ENCODE measurements around the gene MYH6.
"Not testable (repeated sequence)": the region's sequence is repeated elsewhere in the genome, so short reads cannot be mapped to it uniquely, and the experiment has no call there.

MYH6 gene

DNA sequence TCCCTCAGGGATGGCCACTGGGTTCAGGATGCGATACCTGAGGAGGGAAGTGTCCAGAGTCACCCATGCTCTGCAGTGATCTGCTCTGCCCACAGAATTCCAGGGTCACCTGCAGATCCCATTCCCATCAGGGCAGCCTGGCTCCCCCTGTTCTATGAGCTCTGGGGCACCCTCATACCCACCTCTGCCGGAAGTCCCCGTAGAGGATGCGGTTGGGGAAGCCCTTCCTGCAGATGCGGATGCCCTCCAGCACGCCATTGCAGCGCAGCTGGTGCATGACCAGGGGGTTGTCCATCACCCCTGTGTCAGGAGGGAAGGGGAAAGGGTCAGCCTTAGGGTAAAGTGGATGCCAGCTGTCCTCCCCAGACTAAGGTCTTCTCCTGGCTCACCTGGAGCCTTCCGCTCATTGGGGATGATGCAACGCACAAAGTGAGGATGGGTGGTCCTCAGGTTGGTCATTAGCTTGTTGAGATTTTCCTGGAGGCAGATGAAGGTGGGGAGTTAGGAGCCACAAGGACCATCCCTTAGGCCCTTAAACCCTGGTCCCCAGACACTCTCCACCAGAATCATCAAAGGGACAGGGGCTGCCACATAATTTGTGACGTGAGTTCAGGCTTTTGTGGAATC, 11.2 kb downstream of the MYH6 start:
- no peak overlapping the region for H3K14ac ChIP-seq (ENCODE audit: low read length)
- no peak overlapping the region for H2BK5ac ChIP-seq (ENCODE audit: low read depth, low read length, poor library complexity)
- no peak overlapping the region for H2AFZ ChIP-seq (ENCODE audit: insufficient read depth, low read length, poor library complexity)
- H2BK12ac ChIP-seq (ENCODE audit: low read length), result no peak overlapping the region
- no peak overlapping the region for H4K12ac ChIP-seq (ENCODE audit: low read depth, low read length)
- H3K4me2 ChIP-seq (ENCODE audit: low read length), result no peak overlapping the region
- no peaks in the 10 kb centered on the region for H3K27me3 ChIP-seq (ENCODE audit: insufficient read depth, low read length)
- H3K9me3 ChIP-seq (ENCODE audit: insufficient read depth, low read depth, low read length), result peaks cover 6% of the 10 kb centered on the region
- H3K23ac ChIP-seq (ENCODE audit: low read length), result no peak overlapping the region
- no peak overlapping the region for H2BK120ac ChIP-seq (ENCODE audit: insufficient read depth, low read length, poor library complexity)
- H3K4me1 ChIP-seq (ENCODE audit: control insufficient read depth in 1 of 2, insufficient read depth in 2 of 2, low read length in 2 of 2), result no peaks in the 10 kb centered on the region
- H3K18ac ChIP-seq (ENCODE audit: low read length), result no peak overlapping the region
- H3K9ac ChIP-seq (ENCODE audit: low read length), result no peak overlapping the region
- H4K91ac ChIP-seq (ENCODE audit: low read depth, low read length), result no peak overlapping the region
- DNase-seq, result no peak
- H4K8ac ChIP-seq (ENCODE audit: low read depth, low read length), result no peak overlapping the region
- no peak overlapping the region for H2AK5ac ChIP-seq (ENCODE audit: low read length)
- no peak overlapping the region for H3K27ac ChIP-seq (ENCODE audit: low read depth, low read length)
- H3K4ac ChIP-seq (ENCODE audit: low read depth, low read length), result no peak overlapping the region
- no peak overlapping the region for H3K4me3 ChIP-seq (ENCODE audit: low read depth, low read length)
- WGBS (ENCODE audit: extremely low coverage, insufficient coverage, insufficient read length), result no CpG with 5 or more reads among the region's 10 CpGs
- no peaks in the 10 kb centered on the region for H3K79me1 ChIP-seq (ENCODE audit: low read length)
- no peaks in the 10 kb centered on the region for H3K36me3 ChIP-seq (ENCODE audit: control insufficient read depth in 1 of 2, insufficient read depth in 2 of 2, low read length in 2 of 2)
- H3K79me2 ChIP-seq (ENCODE audit: control insufficient read depth, insufficient read depth, low read length, poor library complexity), result no peaks in the 10 kb centered on the region

DNA sequence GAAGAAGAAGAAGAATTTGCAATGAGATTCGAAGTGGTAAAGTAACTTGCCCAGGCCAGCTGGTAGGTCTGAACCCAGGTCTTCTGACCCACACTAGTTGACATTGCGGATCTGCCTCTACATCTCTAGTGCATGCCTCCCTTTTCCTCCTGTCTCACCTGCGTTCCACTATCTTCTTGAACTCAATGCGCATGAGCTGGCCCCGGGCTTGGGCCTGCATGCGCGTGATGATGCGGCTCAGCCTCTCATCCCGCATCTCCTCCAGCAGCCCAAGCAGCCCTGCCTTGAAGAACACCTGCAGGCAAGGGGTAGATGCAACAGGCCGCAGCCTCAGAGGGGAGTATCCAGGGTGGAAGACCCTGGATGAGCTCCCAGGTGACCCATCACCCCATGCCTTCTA, 11.9 kb downstream of the MYH6 start:
- H3K4me1 ChIP-seq (ENCODE audit: control insufficient read depth in 1 of 2, insufficient read depth in 2 of 2, low read length in 2 of 2), result no peaks in the 10 kb centered on the region
- H3K23ac ChIP-seq (ENCODE audit: low read length), result no peak overlapping the region

DNA sequence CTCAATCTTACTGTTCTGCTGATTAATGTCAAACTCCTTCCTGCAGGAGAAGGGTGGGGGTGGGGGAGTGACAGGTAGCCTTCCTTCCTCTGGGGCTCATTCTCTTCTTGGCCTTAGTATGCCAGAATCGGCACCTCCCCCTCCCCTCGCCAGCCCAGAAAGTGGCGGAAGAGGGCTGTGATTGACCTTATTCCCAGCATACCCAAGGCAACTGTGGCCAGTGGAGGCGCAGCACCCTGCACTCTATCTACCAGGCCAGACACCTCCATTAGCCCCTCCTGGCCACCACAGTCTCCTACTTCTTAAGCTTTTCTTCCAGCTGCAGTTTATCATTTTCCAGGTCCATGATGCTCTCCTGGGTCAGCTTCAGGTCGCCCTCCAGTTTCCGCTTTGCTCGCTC, 15.5 kb downstream of the MYH6 start:
- Histone ChIP-seq H3K9ac (ENCODE audit: low read length) (no peak overlapping the region), H4K91ac (ENCODE audit: low read depth, low read length) (no peak overlapping the region), H3K27ac (ENCODE audit: low read depth, low read length) (no peak overlapping the region), H3K4me3 (ENCODE audit: low read depth, low read length) (no peak overlapping the region), H2BK5ac (ENCODE audit: low read depth, low read length, poor library complexity) (no peak overlapping the region), H3K79me2 (ENCODE audit: control insufficient read depth, insufficient read depth, low read length, poor library complexity) (no peaks in the 10 kb centered on the region), H2AK5ac (ENCODE audit: low read length) (no peak overlapping the region), H3K4me2 (ENCODE audit: low read length) (no peak overlapping the region), H2BK120ac (ENCODE audit: insufficient read depth, low read length, poor library complexity) (no peak overlapping the region), H2BK12ac (ENCODE audit: low read length) (no peak overlapping the region), H3K79me1 (ENCODE audit: low read length) (no peaks in the 10 kb centered on the region), H3K4ac (ENCODE audit: low read depth, low read length) (no peak overlapping the region), H3K27me3 (ENCODE audit: insufficient read depth, low read length) (no peaks in the 10 kb centered on the region), H3K18ac (ENCODE audit: low read length) (no peak overlapping the region), H3K23ac (ENCODE audit: low read length) (no peak overlapping the region), H4K8ac (ENCODE audit: low read depth, low read length) (no peak overlapping the region), H3K36me3 (ENCODE audit: control insufficient read depth in 1 of 2, insufficient read depth in 2 of 2, low read length in 2 of 2) (no peaks in the 10 kb centered on the region), H2AFZ (ENCODE audit: insufficient read depth, low read length, poor library complexity) (no peak overlapping the region), H4K12ac (ENCODE audit: low read depth, low read length) (no peak overlapping the region), H3K9me3 (ENCODE audit: insufficient read depth, low read depth, low read length) (peaks cover 3% of the 10 kb centered on the region), H3K14ac (ENCODE audit: low read length) (no peak overlapping the region), H3K4me1 (ENCODE audit: control insufficient read depth in 1 of 2, insufficient read depth in 2 of 2, low read length in 2 of 2) (no peaks in the 10 kb centered on the region)
- DNase-seq, result no peak
- no CpG with 5 or more reads among the region's 7 CpGs for WGBS (ENCODE audit: extremely low coverage, insufficient coverage, insufficient read length)

More for the DNA sequence above, 11.9 kb downstream of the MYH6 start:
- Histone ChIP-seq H2AFZ (ENCODE audit: insufficient read depth, low read length, poor library complexity) (no peak overlapping the region), H2BK120ac (ENCODE audit: insufficient read depth, low read length, poor library complexity) (no peak overlapping the region), H4K91ac (ENCODE audit: low read depth, low read length) (no peak overlapping the region), H3K4me2 (ENCODE audit: low read length) (no peak overlapping the region), H3K27ac (ENCODE audit: low read depth, low read length) (no peak overlapping the region), H2BK12ac (ENCODE audit: low read length) (no peak overlapping the region), H2BK5ac (ENCODE audit: low read depth, low read length, poor library complexity) (no peak overlapping the region), H3K4ac (ENCODE audit: low read depth, low read length) (no peak overlapping the region), H3K79me2 (ENCODE audit: control insufficient read depth, insufficient read depth, low read length, poor library complexity) (no peaks in the 10 kb centered on the region), H3K18ac (ENCODE audit: low read length) (no peak overlapping the region), H4K8ac (ENCODE audit: low read depth, low read length) (no peak overlapping the region), H3K27me3 (ENCODE audit: insufficient read depth, low read length) (no peaks in the 10 kb centered on the region), H3K79me1 (ENCODE audit: low read length) (no peaks in the 10 kb centered on the region), H3K14ac (ENCODE audit: low read length) (no peak overlapping the region), H3K9ac (ENCODE audit: low read length) (no peak overlapping the region), H3K4me3 (ENCODE audit: low read depth, low read length) (no peak overlapping the region), H3K36me3 (ENCODE audit: control insufficient read depth in 1 of 2, insufficient read depth in 2 of 2, low read length in 2 of 2) (no peaks in the 10 kb centered on the region), H2AK5ac (ENCODE audit: low read length) (no peak overlapping the region), H3K9me3 (ENCODE audit: insufficient read depth, low read depth, low read length) (peaks cover 6% of the 10 kb centered on the region), H4K12ac (ENCODE audit: low read depth, low read length) (no peak overlapping the region)
- no CpG with 5 or more reads among the region's 10 CpGs for WGBS (ENCODE audit: extremely low coverage, insufficient coverage, insufficient read length)
- peak; percentile 51 to 79 for DNase-seq

DNA sequence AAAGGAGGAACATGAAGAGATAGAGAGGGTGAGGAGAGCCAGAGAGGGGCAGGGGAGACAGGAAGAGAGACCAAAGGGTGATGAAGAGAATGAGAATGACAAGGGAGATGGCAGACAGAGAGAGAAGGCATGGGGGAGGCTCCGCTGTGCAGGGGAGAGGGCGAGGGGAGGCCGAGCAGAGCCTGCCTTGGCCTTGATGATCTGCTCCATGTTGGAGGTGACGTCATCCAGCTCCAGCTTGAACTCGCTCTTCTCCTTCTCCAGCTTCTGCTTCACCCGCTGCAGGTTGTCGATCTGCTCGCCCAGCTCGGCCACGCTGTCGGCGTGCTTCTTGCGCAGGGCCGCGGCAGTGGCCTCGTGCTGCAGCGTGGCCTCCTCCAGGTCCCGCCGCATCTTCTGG, 18.2 kb downstream of the MYH6 start:
- DNase-seq; H2BK5ac ChIP-seq (ENCODE audit: low read depth, low read length, poor library complexity): not testable (repeated sequence)
- no CpG with 5 or more reads among the region's 19 CpGs for WGBS (ENCODE audit: extremely low coverage, insufficient coverage, insufficient read length)

More for the DNA sequence above, 18.2 kb downstream of the MYH6 start:
- H2BK12ac ChIP-seq (ENCODE audit: low read length); H4K8ac ChIP-seq (ENCODE audit: low read depth, low read length); H2AFZ ChIP-seq (ENCODE audit: insufficient read depth, low read length, poor library complexity); H3K9me3 ChIP-seq (ENCODE audit: insufficient read depth, low read depth, low read length); H3K79me1 ChIP-seq (ENCODE audit: low read length); H3K27ac ChIP-seq (ENCODE audit: low read depth, low read length); H4K12ac ChIP-seq (ENCODE audit: low read depth, low read length); H2AK5ac ChIP-seq (ENCODE audit: low read length); H3K36me3 ChIP-seq (ENCODE audit: control insufficient read depth in 1 of 2, insufficient read depth in 2 of 2, low read length in 2 of 2); H3K14ac ChIP-seq (ENCODE audit: low read length); H2BK120ac ChIP-seq (ENCODE audit: insufficient read depth, low read length, poor library complexity); H3K4ac ChIP-seq (ENCODE audit: low read depth, low read length); H3K9ac ChIP-seq (ENCODE audit: low read length); H3K23ac ChIP-seq (ENCODE audit: low read length); H3K4me1 ChIP-seq (ENCODE audit: control insufficient read depth in 1 of 2, insufficient read depth in 2 of 2, low read length in 2 of 2); H4K91ac ChIP-seq (ENCODE audit: low read depth, low read length); H3K79me2 ChIP-seq (ENCODE audit: control insufficient read depth, insufficient read depth, low read length, poor library complexity); H3K27me3 ChIP-seq (ENCODE audit: insufficient read depth, low read length); H3K18ac ChIP-seq (ENCODE audit: low read length); H3K4me3 ChIP-seq (ENCODE audit: low read depth, low read length); H3K4me2 ChIP-seq (ENCODE audit: low read length): not testable (repeated sequence)

All from trophoblast cell (in vitro differentiated cells and primary cell).